H9 (cell line): ENCODE measurements around the gene RNF213. TPM values are rescaled to one million over a fixed set of nuclear protein-coding genes. Genes with fewer than 3 reads are reported as not detected.

Source experiments
- DNase-seq: peaks from one replicate; pipeline ENCODE4 v3.0.0-alpha.2; 2017
- H2AFZ ChIP-seq: one replicate; pipeline ENCODE4 v1.6.1; 2013; ENCODE audit warnings: mild to moderate bottlenecking, low read length, control low read depth, moderate library complexity
- H2AK5ac ChIP-seq: 2 replicates; pipeline ENCODE4 v1.6.1; 2013; ENCODE audit warnings: low read length, control low read depth, mixed read lengths; ENCODE audit not compliant: insufficient read length
- H2BK120ac ChIP-seq: one replicate; pipeline ENCODE4 v1.6.1; 2013; ENCODE audit warnings: low read depth, mild to moderate bottlenecking, low read length, control low read depth, inconsistent platforms; ENCODE audit not compliant: poor library complexity, severe bottlenecking
- H2BK12ac ChIP-seq: 2 replicates; pipeline ENCODE4 v1.6.1; 2013; ENCODE audit warnings: low read length, control low read depth, mixed read lengths, low read depth; ENCODE audit not compliant: insufficient read length
- H2BK15ac ChIP-seq: 2 replicates; pipeline ENCODE4 v1.6.1; 2013; ENCODE audit warnings: low read depth, low read length, control low read depth
- H2BK20ac ChIP-seq: one replicate; pipeline ENCODE4 v1.6.1; 2013; ENCODE audit warnings: low read depth, mild to moderate bottlenecking, low read length, control low read depth, inconsistent platforms; ENCODE audit not compliant: poor library complexity, severe bottlenecking
- H2BK5ac ChIP-seq: 2 replicates; pipeline ENCODE4 v1.6.1; 2013; ENCODE audit warnings: low read length, control low read depth, mixed read lengths; ENCODE audit not compliant: insufficient read length
- H3K14ac ChIP-seq: 2 replicates; pipeline ENCODE4 v1.6.1; 2013; ENCODE audit warnings: low read length, control low read depth; ENCODE audit not compliant: insufficient read depth
- H3K18ac ChIP-seq: 2 replicates; pipeline ENCODE4 v1.6.1; 2013; ENCODE audit warnings: low read depth, mild to moderate bottlenecking, mixed read lengths, low read length, control low read depth; ENCODE audit not compliant: insufficient read length
- H3K23ac ChIP-seq: 2 replicates; pipeline ENCODE4 v1.6.1; 2013; ENCODE audit warnings: low read length, control low read depth, mixed read lengths, low read depth; ENCODE audit not compliant: insufficient read length
- H3K23me2 ChIP-seq: 2 replicates; pipeline ENCODE4 v1.6.1; 2013; ENCODE audit warnings: low read depth, mild to moderate bottlenecking, mixed read lengths, low read length, control low read depth; ENCODE audit not compliant: insufficient read length, poor library complexity, severe bottlenecking
- H3K27ac ChIP-seq: 2 replicates; pipeline ENCODE4 v1.5.1; 2013; ENCODE audit warnings: low read length, control low read depth, mixed read lengths, low read depth; ENCODE audit not compliant: insufficient read length
- H3K27me3 ChIP-seq: 2 replicates; pipeline ENCODE4 v1.6.1; 2013; ENCODE audit warnings: low read length, control low read depth, inconsistent platforms; ENCODE audit not compliant: insufficient read depth
- H3K4ac ChIP-seq: 2 replicates; pipeline ENCODE4 v1.6.1; 2013; ENCODE audit warnings: low read depth, mild to moderate bottlenecking, control low read depth, inconsistent platforms, low read length, moderate library complexity
- H3K4me1 ChIP-seq: 2 replicates; pipeline ENCODE4 v1.6.1; 2013; ENCODE audit warnings: low read length, control low read depth, inconsistent platforms; ENCODE audit not compliant: insufficient read depth
- H3K4me2 ChIP-seq: 2 replicates; pipeline ENCODE4 v1.6.1; 2013; ENCODE audit warnings: low read length, control low read depth, mixed read lengths; ENCODE audit not compliant: insufficient read length, insufficient read depth
- H3K56ac ChIP-seq: 2 replicates; pipeline ENCODE4 v1.6.1; 2013; ENCODE audit warnings: low read depth, mild to moderate bottlenecking, mixed read lengths, low read length, control low read depth; ENCODE audit not compliant: insufficient read length
- H3K79me1 ChIP-seq: 2 replicates; pipeline ENCODE4 v1.6.1; 2013; ENCODE audit warnings: low read depth, mild to moderate bottlenecking, moderate library complexity, low read length, control low read depth, inconsistent platforms; ENCODE audit not compliant: insufficient read depth, poor library complexity, severe bottlenecking
- H3K79me2 ChIP-seq: 2 replicates; pipeline ENCODE4 v1.6.1; 2013; ENCODE audit warnings: low read length, control low read depth, inconsistent platforms; ENCODE audit not compliant: insufficient read depth
- H3K9ac ChIP-seq: 2 replicates; pipeline ENCODE4 v1.6.1; 2013; ENCODE audit warnings: low read length, control low read depth, mixed read lengths; ENCODE audit not compliant: insufficient read length; ENCODE audit errors: extremely low read depth
- H3K9me3 ChIP-seq: one replicate; pipeline ENCODE4 v1.6.1; 2013; ENCODE audit warnings: low read depth, low read length, inconsistent platforms; ENCODE audit not compliant: control insufficient read depth
- H3T11ph ChIP-seq: one replicate; pipeline ENCODE4 v1.6.1; 2013; ENCODE audit warnings: mild to moderate bottlenecking, low read length, control low read depth, inconsistent platforms
- H4K20me1 ChIP-seq: one replicate; pipeline ENCODE4 v1.6.1; 2013; ENCODE audit not compliant: control insufficient read depth, insufficient read length, insufficient read depth
- H4K5ac ChIP-seq: 2 replicates; pipeline ENCODE4 v1.6.1; 2013; ENCODE audit warnings: low read depth, mild to moderate bottlenecking, mixed read lengths, low read length, control low read depth; ENCODE audit not compliant: insufficient read length
- H4K8ac ChIP-seq: replicated peaks from 2 replicates; pipeline ENCODE4 v1.6.1; 2013; ENCODE audit warnings: low read length, control low read depth, mixed read lengths, low read depth; ENCODE audit not compliant: insufficient read length
- H4K91ac ChIP-seq: 2 replicates; pipeline ENCODE4 v1.6.1; 2013; ENCODE audit warnings: low read depth, mild to moderate bottlenecking, moderate library complexity, mixed read lengths, low read length, control low read depth; ENCODE audit not compliant: insufficient read length
- H3K27ac Mint-ChIP-seq, 3 experiments: 2 replicates in 2 of 3; 3 replicates in 1 of 3; pipeline ENCODE4 v1.8.0; 2020 to 2021; ENCODE audit warnings: mixed read lengths in 3 of 3, mild to moderate bottlenecking in 1 of 3, moderate library complexity in 1 of 3
- H3K27me3 Mint-ChIP-seq: 2 replicates; pipeline ENCODE4 v1.8.0; 2021; ENCODE audit warnings: low read depth, mild to moderate bottlenecking, moderate library complexity, mixed read lengths
- H3K36me3 Mint-ChIP-seq, 3 experiments: 2 replicates in 2 of 3; 3 replicates in 1 of 3; pipeline ENCODE4 v1.8.0; 2020 to 2021; ENCODE audit warnings: low read depth in 3 of 3, mixed read lengths in 3 of 3; ENCODE audit not compliant: insufficient read depth in 1 of 3
- H3K4me1 Mint-ChIP-seq, 2 experiments: 2 replicates each; pipeline ENCODE4 v1.8.0; 2020; ENCODE audit warnings: mixed read lengths in 2 of 2
- H3K4me3 Mint-ChIP-seq, 2 experiments: 2 replicates in 1 of 2; 3 replicates in 1 of 2; pipeline ENCODE4 v1.8.0; 2020 to 2021; ENCODE audit warnings: mild to moderate bottlenecking in 2 of 2, mixed read lengths in 2 of 2, moderate library complexity in 1 of 2
- H3K9me3 Mint-ChIP-seq, 2 experiments: 2 replicates in 1 of 2; 3 replicates in 1 of 2; pipeline ENCODE4 v1.8.0; 2020; ENCODE audit warnings: mild to moderate bottlenecking in 2 of 2, mixed read lengths in 2 of 2, moderate library complexity in 1 of 2
- CTCF ChIP-seq: fragments of 200-600 bp; sonication (generic); conservative IDR thresholded peaks from 3 replicates; pipeline ENCODE4 v1.8.0; 2021; ENCODE audit warnings: antibody characterized with exemption, mild to moderate bottlenecking
- WGBS: extraction: QIAGEN DNeasy Blood & Tissue Kit; methylation state at CpG from one replicate; pipeline ENCODE4 v1.1.7; 2013; ENCODE audit warnings: missing lambda C conversion rate, low lambda C conversion rate, mixed read lengths; ENCODE audit not compliant: insufficient read length; ENCODE audit errors: extremely low coverage; 5-methylcytosine and 5-hydroxymethylcytosine counted together
- total RNA-seq: library from RNA; stranded (reverse); gene quantifications from 2 replicates; pipeline ENCODE4 v1.2.1, GENCODE V29; 2021

RNF213 gene
- total RNA-seq, 1 experiment from 2014 or later: 34.3 TPM

GRCh38 chr17:80323982-80324381, 63.3 kb downstream of the RNF213 start:
- no peaks in the 10 kb centered on the region; the same call in 1 of the 2 replicates for H3K27me3 ChIP-seq
- no peak for DNase-seq
- Mint-ChIP-seq H3K27me3 (no peaks in the 10 kb centered on the region), H3K9me3 (peaks cover 5 to 11% of the 10 kb centered on the region in 2 experiments; a peak in 4 of 5 replicates), H3K4me3 (no peak overlapping the region), H3K36me3 (peaks cover 42 to 71% (median 55%) of the 10 kb centered on the region in 3 experiments), H3K4me1 (no peaks in the 10 kb centered on the region), H3K27ac (no peak overlapping the region)
- no peak overlapping the region for H2BK20ac ChIP-seq
- no peak overlapping the region for H4K91ac ChIP-seq
- H3K27ac ChIP-seq: no peak overlapping the region
- H4K20me1 ChIP-seq: no peaks in the 10 kb centered on the region
- no peak overlapping the region for H3K4ac ChIP-seq
- no peak overlapping the region for H3K14ac ChIP-seq
- H3K23me2 ChIP-seq: peaks cover 2% of the 10 kb centered on the region
- no peak overlapping the region for H3K18ac ChIP-seq
- H3K23ac ChIP-seq: no peak overlapping the region
- no peak overlapping the region for H2BK12ac ChIP-seq
- H3K4me2 ChIP-seq: no peak overlapping the region
- H2AK5ac ChIP-seq: no peak overlapping the region
- H3K56ac ChIP-seq: no peak overlapping the region
- H3K79me2 ChIP-seq: no peaks in the 10 kb centered on the region
- no CpG with 5 or more reads among the region's 3 CpGs for whole genome bisulfite sequencing
- H3K9ac ChIP-seq: no peak overlapping the region
- no peak overlapping the region for H2BK15ac ChIP-seq
- H3K4me1 ChIP-seq: no peaks in the 10 kb centered on the region
- no peak overlapping the region for H2BK120ac ChIP-seq
- no peaks in the 10 kb centered on the region for H3K9me3 ChIP-seq
- no peak overlapping the region for H3T11ph ChIP-seq
- H3K79me1 ChIP-seq: no peaks in the 10 kb centered on the region
- no peak overlapping the region for H4K8ac ChIP-seq
- no peak for TF ChIP-seq CTCF
- H2AFZ ChIP-seq: no peak overlapping the region
- H2BK5ac ChIP-seq: no peak overlapping the region
- no peak overlapping the region for H4K5ac ChIP-seq
